Keratinocyte (primary cell): ENCODE results near the gene YY1.

Source experiments
- CTCF ChIP-seq, 3 experiments: IDR thresholded peaks in 1 of 3; conservative IDR thresholded peaks in 1 of 3; optimal IDR thresholded peaks in 1 of 3; 2 replicates in 2 of 3; 3 replicates in 1 of 3; pipeline versions ENCODE3 to v1.5.1; 2011; ENCODE audit warnings: low read length in 3 of 3, mild to moderate bottlenecking in 3 of 3, moderate library complexity in 2 of 3, control low read depth in 1 of 3, inconsistent platforms in 1 of 3; ENCODE audit not compliant: insufficient read depth in 2 of 3; ENCODE audit errors: extremely low read depth in 1 of 3
- EZH2 ChIP-seq: IDR thresholded peaks from one replicate; pipeline ENCODE4 v1.6.1; 2012; ENCODE audit warnings: inconsistent platforms, mild to moderate bottlenecking, low read length, moderate library complexity

- no peak for TF ChIP-seq CTCF (optimal IDR thresholded peaks at IDR 0.05 in 1 of 3, IDR thresholded peaks at IDR 0.05 in 1 of 3, conservative IDR thresholded peaks at IDR 0.05 in 1 of 3; ENCODE audit: extremely low read depth in 1 of 3, insufficient read depth in 2 of 3, low read length in 3 of 3)
- no peak for TF ChIP-seq EZH2
Observed at GRCh38 chr14:100304825-100305323, 65.9 kb downstream of the YY1 start.
